ENCODE data around the gene CRYM. TPM values are rescaled to one million over a fixed set of nuclear protein-coding genes. Genes with fewer than 3 reads are reported as not detected.

The CRYM gene
- total and polyA plus RNA-seq, 10 of the 15 experiments (the other 5 are each of a cell fraction or from before 2014, with no cell fraction given) = 0.30 to 6.1 (median 3.9) TPM

- SMC1A ChIA-PET (ENCODE audit: uncharacterized antibody, unreplicated experiment) = interaction anchor here (0.8 to 10.6 kb wide), 11 partner anchors 18 to 144 kb away, joined by 3 to 87 read pairs (median 3); partner anchors contain the start of genes CRYM and LDAF1
- H4K20me1 ChIP-seq (ENCODE audit: control insufficient read depth, insufficient read depth) = no peaks in the 10 kb centered on the region
- FAIRE-seq = no peak
- H3K9ac ChIP-seq (ENCODE audit: control insufficient read depth, insufficient read depth, low read length) = no peak overlapping the region
- CTCF ChIA-PET = interaction anchor here (0.6 to 3.8 kb wide), 7 partner anchors 27 to 256 kb away, joined by 3 to 75 read pairs (median 3); partner anchors contain the start of gene LDAF1
- peak; percentile 44 for ATAC-seq
- H3K36me3 ChIP-seq (ENCODE audit: control insufficient read depth in 2 of 2, insufficient read depth in 2 of 2, low read length in 1 of 2) = no peaks in the 10 kb centered on the region
- no peaks in the 10 kb centered on the region for H3K9me3 ChIP-seq (replicated peaks; ENCODE audit: control insufficient read depth, insufficient read depth, low read length)
- DNase-seq (ENCODE audit: low read depth, low spot score) = peak; percentile 55
- intact Hi-C loops (cut with micrococcal nuclease; ENCODE audit: unreplicated experiment) = no loop called here
- TF ChIP-seq MXI1 (IDR thresholded peaks at IDR 0.05; ENCODE audit: low read depth, low read length) = peak; percentile 46; the same call in 1 of the 2 replicates
- peak in 1 of 2 experiments; percentile 72; a peak in 1 of 4 replicates for TF ChIP-seq BHLHE40 (IDR thresholded peaks at IDR 0.05; ENCODE audit: borderline replicate concordance in 1 of 2, low read depth in 2 of 2, low read length in 1 of 2)
- TF ChIP-seq ATF7 (IDR thresholded peaks at IDR 0.05; ENCODE audit: low read depth) = peak; percentile 56
- peak; percentile 56 for TF ChIP-seq RELB (IDR thresholded peaks at IDR 0.05; ENCODE audit: low read depth)
- TF ChIP-seq RBBP5 (conservative IDR thresholded peaks at IDR 0.05) = no peak
- peak; percentile 57 for TF ChIP-seq SKIL (IDR thresholded peaks at IDR 0.05; ENCODE audit: low read depth, poor library complexity, severe bottlenecking)
- 0 out of 2 replicates have a peak, but pooled peaks have one; percentile 8 for TF ChIP-seq NR2F1 (conservative IDR thresholded peaks at IDR 0.05)
- TF ChIP-seq MYB (IDR thresholded peaks at IDR 0.05; ENCODE audit: borderline replicate concordance, low read depth, low read length) = no peak
- TF ChIP-seq ZNF687 (IDR thresholded peaks at IDR 0.05) = peak; percentile 62
- 0 out of 2 replicates have a peak, but pooled peaks have one; percentile 20 for TF ChIP-seq NBN (IDR thresholded peaks at IDR 0.05)
- TF ChIP-seq RAD51 (IDR thresholded peaks at IDR 0.05) = peak; percentile 68
- no peak for TF ChIP-seq SP1 (IDR thresholded peaks at IDR 0.05; ENCODE audit: low read depth, low read length)
- H3K79me2 ChIP-seq (ENCODE audit: control insufficient read depth, insufficient read depth, low read length) = no peaks in the 10 kb centered on the region
- RAD21 ChIA-PET (ENCODE audit: unreplicated experiment) = interaction anchor here (0.8 to 3.5 kb wide), 10 partner anchors 26 to 253 kb away, joined by 3 to 22 read pairs (median 4); partner anchors contain the start of genes CRYM and LDAF1
- no TSS peak for BruUV-seq (replicated peaks)
- no peak overlapping the region for H2AFZ ChIP-seq (ENCODE audit: control insufficient read depth, low read depth, low read length)
- no peak overlapping the region for H3K27ac ChIP-seq (ENCODE audit: control insufficient read depth, insufficient read depth)
- 64% methylated on average over 4 of the region's 4 CpGs for WGBS (ENCODE audit: insufficient coverage, insufficient replicate concordance, low lambda C conversion rate, missing lambda C conversion rate)
- H3K4me2 ChIP-seq (ENCODE audit: control insufficient read depth, insufficient read depth) = no peak overlapping the region
- POLR2A ChIA-PET = interaction anchor here (0.5 to 1.2 kb wide), 3 partner anchors 11 to 30 kb away, joined by 3 to 7 read pairs (median 3); no protein-coding TSS in a partner anchor
- peak overlapping the region; percentile 90; the same call in 1 of the 2 replicates for H3K4me3 ChIP-seq
- H3K4me1 ChIP-seq (ENCODE audit: control insufficient read depth, insufficient read depth, low read length) = no peaks in the 10 kb centered on the region
- in situ Hi-C loops (cut with MboI) = no loop called here
- no peaks in the 10 kb centered on the region for H3K27me3 ChIP-seq (replicated peaks in 1 of 2; ENCODE audit: control insufficient read depth in 2 of 2, insufficient read depth in 2 of 2, low read length in 1 of 2)
These were observed 24.9 kb upstream of the CRYM start for GRCh38 chr16:21302898-21303528.
